IMR-90 (cell line): ENCODE measurements around the gene SLC16A2.

ENCODE experiments used
- BHLHE40 ChIP-seq: fragments of 150-350 bp; IDR thresholded peaks from 2 replicates; pipeline ENCODE4 v1.6.1; 2016; ENCODE audit warnings: mild to moderate bottlenecking, low read depth, low read length
- CTCF ChIP-seq: conservative IDR thresholded peaks from 2 replicates; pipeline ENCODE4 v1.5.1; 2012; ENCODE audit warnings: mild to moderate bottlenecking, low read depth, low read length, improper control_type of control experiment
- FOS ChIP-seq: fragments of 150-350 bp; IDR thresholded peaks from 2 replicates; pipeline ENCODE4 v1.6.1; 2016; ENCODE audit warnings: low read depth, low read length

DNA sequence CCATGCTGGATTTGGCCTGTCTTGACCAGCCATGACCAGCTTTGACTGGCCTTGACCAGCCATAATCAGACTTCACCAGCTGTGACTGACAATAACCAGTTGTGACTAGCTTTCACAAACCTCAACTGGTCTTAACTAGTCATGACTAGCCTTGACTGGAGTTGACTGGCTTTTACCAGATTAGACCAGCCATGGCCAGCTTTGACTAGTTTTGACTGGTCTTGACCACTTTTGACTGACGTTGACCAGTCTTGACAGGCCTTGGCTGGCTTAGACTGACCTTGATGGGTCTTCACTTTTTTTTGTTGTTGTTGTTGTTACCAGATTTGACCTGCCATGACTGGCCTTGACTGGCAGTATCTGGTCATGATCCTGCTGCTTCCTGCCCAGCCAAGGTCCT lies 125.7 kb downstream of the SLC16A2 start:
- no peak for TF ChIP-seq BHLHE40
- TF ChIP-seq CTCF: no peak
- TF ChIP-seq FOS: no peak
